H1 (cell line): ENCODE results near the gene SPINK5. TPM values are rescaled to one million over a fixed set of nuclear protein-coding genes. Genes with fewer than 3 reads are reported as not detected.

Experiments
- CTCF ChIA-PET: fragments of 300-600 bp; sonication (Branson Sonifier 250); formaldehyde crosslinking; loops from one replicate; lab custom pipeline; 2021; ENCODE audit not compliant: partially characterized antibody; lab: Charles Lee
- POLR2A ChIA-PET: fragments of 300-600 bp; sonication (Branson Sonifier 250); formaldehyde crosslinking; loops from one replicate; lab custom pipeline; 2021; ENCODE audit warnings: inconsistent platforms; ENCODE audit not compliant: partially characterized antibody; lab: Charles Lee
- DNase-seq, 2 experiments: peaks; one replicate each; pipeline versions ENCODE4 v3.0.0 to v3.0.0-alpha.2; 2010 to 2022; ENCODE audit warnings: low spot score in 2 of 2, low read depth in 1 of 2, mixed read lengths in 1 of 2
- FAIRE-seq: peaks from 2 replicates; lab custom pipeline; 2011; peaks lifted over from hg19 to GRCh38; lab: Jason Lieb, UNC
- H2AFZ ChIP-seq: 2 replicates; pipeline ENCODE4 v1.8.1; 2012; ENCODE audit warnings: low read length, inconsistent platforms
- H2AK5ac ChIP-seq: 2 replicates; pipeline ENCODE4 v1.6.1; 2013; ENCODE audit warnings: low read depth, low read length
- H2BK120ac ChIP-seq: replicated peaks from 2 replicates; pipeline ENCODE3; 2013; ENCODE audit warnings: low read depth, low read length, inconsistent platforms
- H2BK12ac ChIP-seq: 2 replicates; pipeline ENCODE4 v1.6.1; 2013; ENCODE audit warnings: low read depth, low read length
- H2BK15ac ChIP-seq: 2 replicates; pipeline ENCODE4 v1.6.1; 2013; ENCODE audit warnings: low read length
- H2BK20ac ChIP-seq: 2 replicates; pipeline ENCODE4 v1.6.1; 2013; ENCODE audit warnings: low read length
- H2BK5ac ChIP-seq: 2 replicates; pipeline ENCODE4 v1.6.1; 2013; ENCODE audit warnings: low read depth, low read length
- H3K14ac ChIP-seq: 2 replicates; pipeline ENCODE4 v1.6.1; 2013; ENCODE audit warnings: inconsistent platforms; ENCODE audit not compliant: insufficient read length
- H3K18ac ChIP-seq: 2 replicates; pipeline ENCODE4 v1.6.1; 2013; ENCODE audit warnings: low read length; ENCODE audit errors: extremely low read depth
- H3K23ac ChIP-seq: 2 replicates; pipeline ENCODE4 v1.6.1; 2013; ENCODE audit warnings: inconsistent platforms; ENCODE audit not compliant: insufficient read length
- H3K23me2 ChIP-seq: 2 replicates; pipeline ENCODE4 v1.6.1; 2013; ENCODE audit warnings: low read depth, low read length
- H3K27ac ChIP-seq: 2 replicates; pipeline ENCODE4 v1.6.1; 2011; ENCODE audit warnings: low read depth, low read length, inconsistent platforms
- H3K27me3 ChIP-seq, 4 experiments: replicated peaks in 1 of 4; 1 replicate in 1 of 4; 2 replicates in 3 of 4; pipeline versions ENCODE4 v1.6.1 to v1.8.1; 2011 to 2013; ENCODE audit warnings: low read length in 3 of 4, mild to moderate bottlenecking in 3 of 4, inconsistent platforms in 2 of 4, mixed read lengths in 2 of 4, moderate library complexity in 1 of 4; ENCODE audit not compliant: control insufficient read depth in 3 of 4, insufficient read depth in 3 of 4; ENCODE audit errors: extremely low read depth in 1 of 4
- H3K36me3 ChIP-seq, 4 experiments: 2 replicates each; pipeline versions ENCODE4 v1.6.1 to v1.8.1; 2011 to 2013; ENCODE audit warnings: mild to moderate bottlenecking in 4 of 4, low read length in 3 of 4, moderate library complexity in 2 of 4, control low read depth in 1 of 4, inconsistent platforms in 1 of 4; ENCODE audit not compliant: insufficient read depth in 4 of 4, control insufficient read depth in 2 of 4
- H3K4ac ChIP-seq: replicated peaks from 2 replicates; pipeline ENCODE3; 2013; ENCODE audit warnings: low read length, low read depth, mixed read lengths, inconsistent platforms; ENCODE audit not compliant: insufficient read length
- H3K4me1 ChIP-seq, 4 experiments: replicated peaks in 1 of 4; 1 replicate in 1 of 4; 2 replicates in 3 of 4; pipeline versions ENCODE4 v1.6.1 to v1.8.1; 2011 to 2013; ENCODE audit warnings: low read length in 3 of 4, inconsistent platforms in 2 of 4, mixed read lengths in 1 of 4; ENCODE audit not compliant: insufficient read depth in 4 of 4, control insufficient read depth in 3 of 4
- H3K4me2 ChIP-seq, 2 experiments: 2 replicates each; pipeline versions ENCODE4 v1.6.1 to v1.8.1; 2011 to 2013; ENCODE audit warnings: low read depth in 2 of 2, low read length in 2 of 2, control low read depth in 1 of 2, inconsistent platforms in 1 of 2, mild to moderate bottlenecking in 1 of 2; ENCODE audit not compliant: insufficient read depth in 1 of 2
- H3K4me3 ChIP-seq, 4 experiments: fragments of 200-600, 300-600 bp in 1 of 4; sonication (generic), shearing (Covaris generic), sonication (Bioruptor Twin) in 1 of 4; 2 replicates each; pipeline versions ENCODE4 v1.5.1 to v1.8.1; 2011 to 2016; ENCODE audit warnings: low read length in 4 of 4, low read depth in 3 of 4, control low read depth in 2 of 4, inconsistent platforms in 2 of 4, mild to moderate bottlenecking in 2 of 4, mixed read lengths in 1 of 4, moderate library complexity in 1 of 4; ENCODE audit not compliant: insufficient read depth in 2 of 4; ENCODE audit errors: extremely low read depth in 1 of 4
- H3K56ac ChIP-seq: replicated peaks from 2 replicates; pipeline ENCODE3; 2013; ENCODE audit warnings: low read depth, mild to moderate bottlenecking, mixed read lengths, low read length, inconsistent platforms; ENCODE audit not compliant: insufficient read length
- H3K79me1 ChIP-seq: 2 replicates; pipeline ENCODE4 v1.6.1; 2013; ENCODE audit warnings: low read depth, low read length, control low read depth
- H3K79me2 ChIP-seq, 2 experiments: 2 replicates each; pipeline versions ENCODE4 v1.6.1 to v1.8.1; 2012 to 2013; ENCODE audit warnings: low read length in 2 of 2, mild to moderate bottlenecking in 2 of 2, inconsistent platforms in 1 of 2; ENCODE audit not compliant: insufficient read depth in 2 of 2, control insufficient read depth in 1 of 2
- H3K9ac ChIP-seq, 4 experiments: replicated peaks in 1 of 4; 1 replicate in 1 of 4; 2 replicates in 3 of 4; pipeline versions ENCODE4 v1.6.1 to v1.8.1; 2011 to 2013; ENCODE audit warnings: low read depth in 3 of 4, low read length in 3 of 4, control low read depth in 2 of 4, mild to moderate bottlenecking in 2 of 4, moderate library complexity in 2 of 4, inconsistent platforms in 1 of 4; ENCODE audit errors: extremely low read depth in 1 of 4
- H3K9me3 ChIP-seq, 2 experiments: 2 replicates each; pipeline versions ENCODE4 v1.6.1 to v1.8.1; 2012 to 2013; ENCODE audit warnings: mild to moderate bottlenecking in 2 of 2, moderate library complexity in 2 of 2, control low read depth in 1 of 2, inconsistent platforms in 1 of 2, low read depth in 1 of 2, low read length in 1 of 2, mixed read lengths in 1 of 2; ENCODE audit not compliant: insufficient read depth in 2 of 2
- H4K20me1 ChIP-seq, 2 experiments: replicated peaks in 1 of 2; 2 replicates each; pipeline versions ENCODE3 to v1.8.1; 2011 to 2013; ENCODE audit warnings: inconsistent platforms in 2 of 2, low read length in 2 of 2, mild to moderate bottlenecking in 1 of 2; ENCODE audit not compliant: insufficient read depth in 2 of 2, control insufficient read depth in 1 of 2
- H4K5ac ChIP-seq: 2 replicates; pipeline ENCODE4 v1.6.1; 2013; ENCODE audit warnings: low read length, low read depth, mixed read lengths, inconsistent platforms; ENCODE audit not compliant: insufficient read length
- H4K8ac ChIP-seq: 2 replicates; pipeline ENCODE4 v1.8.0; 2013; ENCODE audit warnings: mild to moderate bottlenecking, moderate library complexity, low read length, inconsistent platforms; ENCODE audit not compliant: insufficient read depth; ENCODE audit errors: extremely low read depth
- H4K91ac ChIP-seq: replicated peaks from 2 replicates; pipeline ENCODE3; 2013; ENCODE audit warnings: low read length, mixed read lengths, inconsistent platforms; ENCODE audit not compliant: insufficient read length
- CEBPB ChIP-seq: IDR thresholded peaks from 2 replicates; pipeline ENCODE4 v1.6.1; 2012; ENCODE audit warnings: low read depth, low read length
- CTCF ChIP-seq, 3 experiments: IDR thresholded peaks; 1 replicate in 2 of 3; 2 replicates in 1 of 3; pipeline versions ENCODE4 v1.5.1 to v1.6.1; 2011; ENCODE audit warnings: low read length in 3 of 3, mild to moderate bottlenecking in 3 of 3, inconsistent platforms in 2 of 3, low read depth in 1 of 3, moderate library complexity in 1 of 3; ENCODE audit not compliant: insufficient read depth in 1 of 3; ENCODE audit errors: control extremely low read depth in 1 of 3
- HDAC6 ChIP-seq: IDR thresholded peaks from one replicate; pipeline ENCODE4 v1.7.1; 2012; ENCODE audit warnings: low read depth, mild to moderate bottlenecking, inconsistent platforms, low read length, moderate library complexity
- SIRT6 ChIP-seq: IDR thresholded peaks from one replicate; pipeline ENCODE4 v1.7.1; 2012; ENCODE audit warnings: low read length, inconsistent platforms
- SP4 ChIP-seq: IDR thresholded peaks from 2 replicates; pipeline ENCODE4 v1.6.1; 2012; ENCODE audit warnings: low read length, inconsistent platforms
- TCF12 ChIP-seq: IDR thresholded peaks from 2 replicates; pipeline ENCODE4 v1.6.1; 2011; ENCODE audit warnings: low read depth, mild to moderate bottlenecking, low read length
- WGBS, 2 experiments: shearing (Covaris generic) in 1 of 2; methylation state at CpG; one replicate each; pipeline versions ENCODE4 v1.1.6 to v1.1.7; 2013 to 2015; ENCODE audit warnings: low lambda C conversion rate in 2 of 2, mixed read lengths in 2 of 2, inconsistent platforms in 1 of 2, low coverage in 1 of 2, missing lambda C conversion rate in 1 of 2; ENCODE audit not compliant: insufficient replicate concordance in 2 of 2, insufficient coverage in 1 of 2, insufficient read length in 1 of 2; ENCODE audit errors: extremely low coverage in 1 of 2, missing lambda C conversion rate in 1 of 2; 5-methylcytosine and 5-hydroxymethylcytosine counted together
- long read RNA-seq, 2 experiments: library from RNA in 1 of 2; library from capped mRNA in 1 of 2; stranded (forward); transcript quantifications; one replicate each; pipeline ENCODE4 v2.0.0, GENCODE V29; 2021; ENCODE audit warnings: inconsistent platforms in 1 of 2
- polyA minus RNA-seq, 3 experiments: library from RNA; depleted of rRNA, polyadenylated mRNA; stranded (reverse); fragments of >200 nt; gene quantifications; 1 replicate in 2 of 3; 2 replicates in 1 of 3; pipeline ENCODE4 v1.2.3, GENCODE V29; 2011
- polyA plus RNA-seq, 7 experiments: library from polyadenylated mRNA; depleted of rRNA in 3 of 7; stranded (reverse) in 5 of 7; unstranded in 2 of 7; fragments of >200 nt in 5 of 7; fragments of 200-250 nt in 2 of 7; gene quantifications; 1 replicate in 5 of 7; 2 replicates in 1 of 7; 4 replicates in 1 of 7; pipeline versions ENCODE4 v1.2.1 to v1.2.3, GENCODE V29; 2011 to 2013; ENCODE audit warnings: missing spikeins in 2 of 7, mixed read lengths in 2 of 7
- total RNA-seq: library from RNA; stranded (reverse); fragmentation: NEBNext Ultra II Directional; extraction: Animal tissue kit (Norgen Biotek cat#: 25700); gene quantifications from 2 replicates; pipeline ENCODE4 v1.2.1, GENCODE V29; 2021

SPINK5 gene
- total RNA-seq (2.0 and 2.2 TPM in 2 replicates), polyA plus RNA-seq (2011; rRNA removed) (0.97 and 1.4 TPM in 2 replicates), polyA minus RNA-seq (2011; rRNA and poly(A)+ RNA removed) (0.63 and 2.5 TPM in 2 replicates)
- polyA plus RNA-seq (2011; cell fraction: cytosol; rRNA removed) = 2.5 TPM
- 7.3 TPM for polyA plus RNA-seq (2011; cell fraction: nucleus; rRNA removed)
- polyA plus RNA-seq (2012, experiment 1 of 2) = 2.8 to 5.1 TPM (median 3.4 TPM) in 4 replicates
- 0.37 TPM for polyA plus RNA-seq (2012, experiment 2 of 2)
- 5.6 TPM for polyA plus RNA-seq (2013, experiment 1 of 2)
- 5.0 TPM for polyA plus RNA-seq (2013, experiment 2 of 2)
- polyA minus RNA-seq (2011; cell fraction: cytosol; rRNA and poly(A)+ RNA removed) = 0.51 TPM
- polyA minus RNA-seq (2011; cell fraction: nucleus; rRNA and poly(A)+ RNA removed) = 5.9 TPM
- long read RNA-seq, experiment 1 = 0 reads
- long read RNA-seq, experiment 2, partial matches to known transcripts = 3 of 6 reads
- long read RNA-seq, experiment 2, other reads (novel, unspliced or antisense) = 3 of 6 reads

- no peak within 1 kb of the TSS for H3K56ac ChIP-seq
- no peak within 1 kb of the TSS for H2BK12ac ChIP-seq
- FAIRE-seq = no peak
- H3K27me3 ChIP-seq = no peaks in the 10 kb centered on the region
- ChIA-PET POLR2A (no interaction called here), CTCF (interaction anchor here (0.6 kb wide), 1 partner anchor 395 kb away, joined by 3 read pairs; no protein-coding TSS in a partner anchor)
- no peak within 1 kb of the TSS for H2BK120ac ChIP-seq
- H3K4ac ChIP-seq = no peak within 1 kb of the TSS
- H4K91ac ChIP-seq = no peak within 1 kb of the TSS
- H3K4me3 ChIP-seq = no peak within 1 kb of the TSS
- H3K14ac ChIP-seq = no peak within 1 kb of the TSS
- no peak within 1 kb of the TSS for H3K4me2 ChIP-seq
- no peaks in the 10 kb centered on the region for H3K4me1 ChIP-seq
- no peak within 1 kb of the TSS for H2BK15ac ChIP-seq
- no peak within 1 kb of the TSS for H3K23ac ChIP-seq
- no peak within 1 kb of the TSS for H3K18ac ChIP-seq
- H2BK5ac ChIP-seq = no peak within 1 kb of the TSS
- H3K23me2 ChIP-seq = no peaks in the 10 kb centered on the region
- H3K27ac ChIP-seq = no peak within 1 kb of the TSS
- no peak for DNase-seq
- no peaks in the 10 kb centered on the region for H3K79me2 ChIP-seq
- no peaks in the 10 kb centered on the region for H4K20me1 ChIP-seq
- no peak within 1 kb of the TSS for H2BK20ac ChIP-seq
- H3K36me3 ChIP-seq = peaks cover 0 to 3% (median 0%) of the 10 kb centered on the region in 4 experiments; a peak in 1 of 8 replicates
- no peak within 1 kb of the TSS for H2AK5ac ChIP-seq
- H2AFZ ChIP-seq = no peak within 1 kb of the TSS
- no peak within 1 kb of the TSS for H4K8ac ChIP-seq
- H4K5ac ChIP-seq = no peak within 1 kb of the TSS
- 84% methylated on average over 5 of the region's 5 CpGs; no CpG with 5 or more reads in 1 of the 2 experiments for WGBS, 2 experiments
- H3K79me1 ChIP-seq = no peaks in the 10 kb centered on the region
- H3K9me3 ChIP-seq = no peaks in the 10 kb centered on the region
- H3K9ac ChIP-seq = no peak within 1 kb of the TSS
- TF ChIP-seq SIRT6 (no peak), CEBPB (no peak), CTCF (IDR thresholded peaks at IDR 0.05; ENCODE audit: control extremely low read depth in 1 of 3, insufficient read depth in 1 of 3, low read depth in 1 of 3, low read length in 3 of 3) (no peak), SP4 (no peak), HDAC6 (no peak), TCF12 (no peak)
Observed at GRCh38 chr5:148063861-148064260, at the start of gene SPINK5. Gene SPINK5, plus strand, starts transcription at chr5:148063980. Its CDS starts 65 bp downstream, at chr5:148064045.
